Liver (tissue), 9 donors: ENCODE measurements around the gene LNX1. TPM values are rescaled to one million over a fixed set of nuclear protein-coding genes. Genes with fewer than 3 reads are reported as not detected.

Source experiments
- DNase-seq: peaks from one replicate; pipeline ENCODE4 v3.0.0-alpha.2; 2017; ENCODE audit warnings: low spot score
- H3K27ac ChIP-seq, 2 donors: one replicate each; pipeline ENCODE4 v1.7.0; 2013; ENCODE audit warnings: inconsistent platforms in 2 of 2, low read length in 2 of 2, control low read depth in 1 of 2, low read depth in 1 of 2, mild to moderate bottlenecking in 1 of 2
- H3K27me3 ChIP-seq, 4 donors: one replicate each; pipeline versions ENCODE4 v1.6.1 to v1.7.0; 2013; ENCODE audit warnings: low read length in 3 of 4, inconsistent platforms in 1 of 4, mild to moderate bottlenecking in 1 of 4, moderate library complexity in 1 of 4; ENCODE audit not compliant: control insufficient read depth in 4 of 4, insufficient read depth in 4 of 4
- H3K36me3 ChIP-seq, 4 donors: one replicate each; pipeline versions ENCODE4 v1.6.1 to v1.7.0; 2013; ENCODE audit warnings: low read length in 3 of 4, mild to moderate bottlenecking in 3 of 4, low read depth in 1 of 4, moderate library complexity in 1 of 4; ENCODE audit not compliant: control insufficient read depth in 4 of 4, insufficient read depth in 3 of 4
- H3K4me1 ChIP-seq, 4 donors: one replicate each; pipeline versions ENCODE4 v1.6.1 to v1.7.0; 2013; ENCODE audit warnings: low read length in 3 of 4, mild to moderate bottlenecking in 3 of 4, moderate library complexity in 1 of 4; ENCODE audit not compliant: control insufficient read depth in 4 of 4, insufficient read depth in 4 of 4
- H3K4me3 ChIP-seq, 3 donors: one replicate each; pipeline versions ENCODE4 v1.6.1 to v1.7.0; 2013; ENCODE audit warnings: low read length in 3 of 3, control low read depth in 1 of 3, low read depth in 1 of 3, mild to moderate bottlenecking in 1 of 3
- H3K9ac ChIP-seq, 2 donors: one replicate each; pipeline ENCODE4 v1.7.0; 2013; ENCODE audit warnings: low read length in 2 of 2, mild to moderate bottlenecking in 2 of 2, moderate library complexity in 2 of 2, control low read depth in 1 of 2, low read depth in 1 of 2
- H3K9me3 ChIP-seq, 4 donors: one replicate each; pipeline versions ENCODE4 v1.6.1 to v1.7.0; 2013; ENCODE audit warnings: low read length in 3 of 4; ENCODE audit not compliant: control insufficient read depth in 4 of 4
- CTCF ChIP-seq: fragments of 150-350 bp; IDR thresholded peaks from 2 replicates; pipeline ENCODE4 v1.5.1; 2017; ENCODE audit warnings: improper control_type of control experiment, low read depth, low read length; ENCODE audit not compliant: missing input control
- FOXA1 ChIP-seq: IDR thresholded peaks from 2 replicates; pipeline ENCODE4 v1.6.1; 2016; ENCODE audit warnings: antibody characterized with exemption
- FOXA2 ChIP-seq: IDR thresholded peaks from 2 replicates; pipeline ENCODE4 v1.6.1; 2016; ENCODE audit warnings: antibody characterized with exemption
- GABPA ChIP-seq, 2 donors: IDR thresholded peaks in 1 of 2; conservative IDR thresholded peaks in 1 of 2; 2 replicates each; pipeline ENCODE4 v1.6.1; 2016; ENCODE audit warnings: antibody characterized with exemption in 2 of 2, mild to moderate bottlenecking in 1 of 2, moderate library complexity in 1 of 2
- HNF4A ChIP-seq, 2 donors: conservative IDR thresholded peaks; 2 replicates each; pipeline ENCODE4 v1.6.1; 2016; ENCODE audit warnings: antibody characterized with exemption in 2 of 2, mild to moderate bottlenecking in 2 of 2
- JUND ChIP-seq, 2 donors: IDR thresholded peaks; 2 replicates each; pipeline ENCODE4 v1.6.1; 2016; ENCODE audit warnings: antibody characterized with exemption in 2 of 2
- MAX ChIP-seq: IDR thresholded peaks from 2 replicates; pipeline ENCODE4 v1.6.1; 2016; ENCODE audit warnings: antibody characterized with exemption
- NR2F2 ChIP-seq: IDR thresholded peaks from 2 replicates; pipeline ENCODE4 v1.6.1; 2016; ENCODE audit warnings: antibody characterized with exemption
- RAD21 ChIP-seq, 2 donors: IDR thresholded peaks; 2 replicates each; pipeline ENCODE4 v1.6.1; 2016; ENCODE audit warnings: antibody characterized with exemption in 2 of 2, mild to moderate bottlenecking in 2 of 2
- RXRA ChIP-seq, 2 donors: IDR thresholded peaks; 2 replicates each; pipeline ENCODE4 v1.6.1; 2017 to 2018; ENCODE audit warnings: antibody characterized with exemption in 2 of 2, mild to moderate bottlenecking in 1 of 2
- SP1 ChIP-seq: IDR thresholded peaks from 2 replicates; pipeline ENCODE4 v1.6.1; 2018; ENCODE audit warnings: antibody characterized with exemption, mild to moderate bottlenecking
- TAF1 ChIP-seq: conservative IDR thresholded peaks from 2 replicates; pipeline ENCODE4 v1.6.1; 2016; ENCODE audit warnings: antibody characterized with exemption, mild to moderate bottlenecking
- YY1 ChIP-seq: IDR thresholded peaks from 2 replicates; pipeline ENCODE4 v1.6.1; 2016; ENCODE audit warnings: antibody characterized with exemption, mild to moderate bottlenecking
- WGBS: extraction: QIAGEN DNeasy Blood & Tissue Kit; methylation state at CpG from one replicate; pipeline ENCODE4 v1.1.7; 2013; 5-methylcytosine and 5-hydroxymethylcytosine counted together
- polyA plus RNA-seq, 2 donors: library from polyadenylated mRNA; stranded (reverse) in 1 of 2; unstranded in 1 of 2; fragments of 200-250 nt in 1 of 2; fragments of >200 nt in 1 of 2; fragmentation: Nextera tagmentation in 1 of 2; extraction: Ambion mirVana in 1 of 2; gene quantifications; one replicate each; pipeline versions ENCODE4 v1.2.1 to v1.2.3, GENCODE V29; 2013 to 2015
- total RNA-seq, 2 donors: library from RNA; depleted of rRNA; stranded (reverse); fragments of >200 nt; gene quantifications; one replicate each; pipeline ENCODE4 v1.2.3, GENCODE V29; 2014
- TF ChIP-seq, protein P1 (sequence below): IDR thresholded peaks from 2 replicates; pipeline ENCODE4 v1.6.1; 2016; ENCODE audit warnings: antibody characterized with exemption
- TF ChIP-seq, protein P2 (sequence below): IDR thresholded peaks from 2 replicates; pipeline ENCODE4 v1.6.1; 2016; ENCODE audit warnings: antibody characterized with exemption
- donor health status: healthy.
- donor health status: healthy.
- donor health status: healthy.
- donor health status: healthy.
- donor health status: healthy.

LNX1 gene
- total and polyA plus RNA-seq, 4 donors: 1.5 to 3.4 (median 2.3) TPM

DNA sequence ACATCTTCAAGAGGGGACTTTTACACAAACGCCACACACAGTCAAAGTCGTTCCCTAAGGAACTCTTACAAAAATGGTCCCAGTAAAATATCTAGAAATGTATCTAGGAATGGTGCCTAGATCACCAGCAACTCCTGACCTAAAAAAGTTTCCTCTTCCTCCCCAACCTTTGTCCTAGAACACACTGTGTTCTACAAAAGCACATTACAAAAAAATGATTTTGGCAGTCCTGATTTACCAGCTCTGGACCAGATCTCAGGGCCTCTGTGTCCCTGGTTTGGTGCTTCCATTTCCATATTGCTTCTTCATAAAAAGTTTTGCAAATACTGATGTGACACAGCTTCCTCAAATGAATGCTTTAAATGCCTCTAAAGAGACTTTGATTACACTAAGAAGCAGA is 55.0 kb downstream of the LNX1 start:
- no peak for DNase-seq
- Histone ChIP-seq H3K9ac (no peak overlapping the region), H3K4me1 (peaks cover 0 to 6% (median 0%) of the 10 kb centered on the region in 4 donors), H3K36me3 (no peaks in the 10 kb centered on the region), H3K4me3 (no peak overlapping the region), H3K27ac (no peak overlapping the region), H3K9me3 (no peaks in the 10 kb centered on the region), H3K27me3 (no peaks in the 10 kb centered on the region)
- 86% methylated on average over 2 of the region's 2 CpGs for WGBS
- TF ChIP-seq FOXA1 (no peak), SP1 (peak; percentile 7), RXRA (IDR thresholded peaks at IDR 0.05) (peak; percentile 12 to 29), HNF4A (conservative IDR thresholded peaks at IDR 0.05) (peak in 1 of 2 donors; percentile 17), NR2F2 (no peak)
- TF ChIP-seq, protein P1, sequence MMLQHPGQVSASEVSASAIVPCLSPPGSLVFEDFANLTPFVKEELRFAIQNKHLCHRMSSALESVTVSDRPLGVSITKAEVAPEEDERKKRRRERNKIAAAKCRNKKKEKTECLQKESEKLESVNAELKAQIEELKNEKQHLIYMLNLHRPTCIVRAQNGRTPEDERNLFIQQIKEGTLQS: no peak

DNA sequence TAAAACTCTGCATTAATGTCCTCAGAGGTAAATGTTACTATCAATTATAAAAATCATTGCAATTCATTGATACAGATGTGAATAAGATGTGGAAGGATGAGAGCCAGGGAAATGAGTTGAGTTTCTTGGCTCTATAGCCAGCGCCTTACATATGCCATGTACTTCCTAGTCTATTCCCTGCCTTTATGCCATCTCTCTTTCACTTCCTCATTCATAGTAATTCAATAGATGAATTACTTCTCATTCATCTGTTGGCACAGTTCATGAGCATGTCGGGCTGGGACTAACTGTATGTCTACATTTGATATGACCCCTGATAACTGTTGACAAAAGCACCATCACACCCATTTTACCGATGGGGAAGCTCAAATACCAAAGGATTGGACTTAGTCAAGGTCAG is 55.7 kb downstream of the LNX1 start:
- Histone ChIP-seq H3K9ac (no peak overlapping the region), H3K36me3 (no peaks in the 10 kb centered on the region), H3K9me3 (no peaks in the 10 kb centered on the region), H3K27me3 (no peaks in the 10 kb centered on the region), H3K4me3 (no peak overlapping the region), H3K4me1 (peaks cover 0 to 6% (median 0%) of the 10 kb centered on the region in 4 donors), H3K27ac (no peak overlapping the region)
- DNase-seq: no peak
- no peak for TF ChIP-seq MAX
- TF ChIP-seq TAF1: no peak
- TF ChIP-seq FOXA1: no peak
- no peak for TF ChIP-seq RAD21 (IDR thresholded peaks at IDR 0.05)
- TF ChIP-seq, protein P1: no peak
- TF ChIP-seq YY1: no peak
- TF ChIP-seq RXRA (IDR thresholded peaks at IDR 0.05): no peak
- TF ChIP-seq SP1: no peak
- TF ChIP-seq, protein P2, sequence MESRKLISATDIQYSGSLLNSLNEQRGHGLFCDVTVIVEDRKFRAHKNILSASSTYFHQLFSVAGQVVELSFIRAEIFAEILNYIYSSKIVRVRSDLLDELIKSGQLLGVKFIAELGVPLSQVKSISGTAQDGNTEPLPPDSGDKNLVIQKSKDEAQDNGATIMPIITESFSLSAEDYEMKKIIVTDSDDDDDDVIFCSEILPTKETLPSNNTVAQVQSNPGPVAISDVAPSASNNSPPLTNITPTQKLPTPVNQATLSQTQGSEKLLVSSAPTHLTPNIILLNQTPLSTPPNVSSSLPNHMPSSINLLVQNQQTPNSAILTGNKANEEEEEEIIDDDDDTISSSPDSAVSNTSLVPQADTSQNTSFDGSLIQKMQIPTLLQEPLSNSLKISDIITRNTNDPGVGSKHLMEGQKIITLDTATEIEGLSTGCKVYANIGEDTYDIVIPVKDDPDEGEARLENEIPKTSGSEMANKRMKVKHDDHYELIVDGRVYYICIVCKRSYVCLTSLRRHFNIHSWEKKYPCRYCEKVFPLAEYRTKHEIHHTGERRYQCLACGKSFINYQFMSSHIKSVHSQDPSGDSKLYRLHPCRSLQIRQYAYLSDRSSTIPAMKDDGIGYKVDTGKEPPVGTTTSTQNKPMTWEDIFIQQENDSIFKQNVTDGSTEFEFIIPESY: no peak
- TF ChIP-seq CTCF: no peak
- no peak for TF ChIP-seq HNF4A (conservative IDR thresholded peaks at IDR 0.05)
- TF ChIP-seq JUND (IDR thresholded peaks at IDR 0.05): no peak
- TF ChIP-seq GABPA (IDR thresholded peaks at IDR 0.05 in 1 of 2, conservative IDR thresholded peaks at IDR 0.05 in 1 of 2): no peak
- no peak for TF ChIP-seq FOXA2
- WGBS: 84% methylated on average over 3 of the region's 3 CpGs
